GM12874 (cell line): ENCODE data around the gene MCEE.

Experiments
- CTCF ChIP-seq: IDR thresholded peaks from 2 replicates; pipeline ENCODE4 v1.5.1; 2011; ENCODE audit warnings: low read depth, mild to moderate bottlenecking, control low read depth, low read length, moderate library complexity; ENCODE audit not compliant: insufficient read depth

MCEE gene

DNA sequence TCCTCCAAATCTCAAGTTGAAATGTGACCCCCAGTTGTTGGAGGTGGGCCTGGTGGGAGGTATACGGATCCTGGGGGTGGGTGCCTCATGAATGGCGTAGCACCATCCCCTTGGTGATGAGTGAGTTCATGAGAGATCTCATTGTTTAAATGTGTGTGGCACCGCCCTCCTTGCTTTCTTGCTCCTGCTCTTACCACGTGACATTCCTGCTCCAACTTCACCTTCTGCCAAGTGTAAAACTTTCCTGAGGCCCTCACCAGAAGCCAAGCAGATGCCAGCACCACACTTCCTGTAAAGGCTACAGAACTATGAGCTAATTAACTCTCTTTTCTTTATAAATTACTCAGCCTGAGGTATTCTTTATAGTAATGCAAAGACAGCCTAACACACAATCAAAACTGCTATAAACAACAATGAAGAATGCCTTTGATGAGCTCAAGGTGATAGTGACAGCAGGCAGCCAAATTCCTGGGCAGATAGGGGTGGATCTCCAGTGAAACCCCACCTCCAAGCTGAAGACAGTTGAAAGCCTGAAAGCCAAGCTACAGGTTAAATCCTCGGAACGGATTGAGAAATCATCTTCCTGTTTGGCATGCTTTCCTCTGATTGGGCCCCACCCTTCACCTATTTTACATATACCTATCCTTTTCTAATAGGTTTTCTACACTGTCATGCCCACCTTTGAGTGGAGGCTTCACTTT lies 26.9 kb downstream of the MCEE start:
- no peak for TF ChIP-seq CTCF

DNA sequence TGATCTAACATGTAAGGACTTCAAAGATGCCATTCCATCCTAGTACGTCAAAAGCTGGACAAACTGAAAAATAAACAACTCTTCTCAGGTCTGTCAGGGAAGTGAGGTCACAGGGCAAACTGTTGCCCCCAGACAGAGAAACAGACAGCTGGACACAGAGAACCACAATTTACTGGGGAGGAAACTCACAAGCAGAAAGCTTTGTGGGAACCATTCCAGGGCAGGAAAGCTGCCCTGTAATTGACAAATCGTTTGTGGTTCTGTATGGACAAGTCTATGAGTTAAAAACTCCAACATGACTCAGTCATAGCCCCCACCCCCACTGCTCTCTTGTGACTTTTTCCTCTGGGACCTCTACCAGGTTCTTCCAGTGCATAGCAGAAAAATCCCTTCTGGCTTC lies 28.4 kb downstream of the MCEE start:
- TF ChIP-seq CTCF, result no peak

GRCh38 chr2:71100195-71100964 lies 29.6 kb downstream of the MCEE start:
- TF ChIP-seq CTCF, result peak; percentile 65

DNA sequence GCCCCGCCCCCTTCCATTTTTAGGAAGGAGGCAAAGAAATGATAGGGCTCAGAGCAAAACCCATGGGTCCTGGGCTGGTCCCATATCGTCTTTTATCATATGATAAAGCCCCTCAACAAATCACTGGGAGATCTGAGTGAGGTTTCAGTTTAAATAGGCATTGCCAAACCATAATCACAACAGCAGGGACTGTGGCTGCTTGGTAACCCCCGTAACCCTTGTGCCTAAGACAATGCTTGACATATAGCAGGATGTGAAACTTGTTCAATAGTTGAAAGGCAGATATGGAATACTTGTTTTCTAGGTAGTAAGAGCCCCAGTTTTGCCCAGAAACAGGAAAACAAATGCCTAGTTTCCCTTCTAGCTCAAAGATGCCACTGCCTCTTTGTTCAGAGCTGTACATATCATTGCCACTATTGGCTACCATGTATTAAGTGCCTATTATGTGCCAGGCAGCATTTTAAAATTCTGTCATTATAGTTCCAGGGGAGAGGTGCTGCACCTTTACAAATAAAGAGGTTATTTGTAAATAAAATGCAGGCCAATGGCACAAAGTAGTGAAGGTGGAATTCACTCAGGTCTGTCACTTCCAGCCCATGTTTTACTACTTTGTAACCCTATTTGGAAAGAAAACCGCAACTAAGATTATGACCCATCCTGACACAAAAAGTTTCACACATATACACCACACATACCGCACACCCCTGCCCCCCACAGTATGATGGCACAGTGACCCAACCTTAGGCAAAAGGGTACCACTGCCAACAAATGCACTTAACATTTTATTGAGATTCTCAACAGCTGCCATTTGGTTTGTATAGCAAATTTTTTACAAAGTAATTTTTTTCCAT lies 47.4 kb downstream of the MCEE start:
- TF ChIP-seq CTCF, result no peak

- TF ChIP-seq CTCF, result no peak
Measured at GRCh38 chr2:71078624-71079023, 51.4 kb downstream of the MCEE start.

- TF ChIP-seq CTCF, result no peak
Measured at GRCh38 chr2:71074893-71075395, 55.1 kb downstream of the MCEE start.

- no peak for TF ChIP-seq CTCF
Measured at GRCh38 chr2:71073475-71073874, 56.6 kb downstream of the MCEE start.
